Measurements from ENCODE around the gene SLC35A2.

GRCh38 chrX:48923771-48924170 lies 12.3 kb upstream of the SLC35A2 start:
- TF ChIP-seq CTCF (IDR thresholded peaks at IDR 0.05) (no peak), POLR2A (IDR thresholded peaks at IDR 0.05) (no peak)

Measured in body of pancreas (tissue), 4 donors.